GF-D8 (cell line): ENCODE data around the gene EHBP1L1.

Experiments used
- DNase-seq: peaks from one replicate; lab custom pipeline; 2025; lab: John Stamatoyannopoulos, UW

Gene EHBP1L1

DNA sequence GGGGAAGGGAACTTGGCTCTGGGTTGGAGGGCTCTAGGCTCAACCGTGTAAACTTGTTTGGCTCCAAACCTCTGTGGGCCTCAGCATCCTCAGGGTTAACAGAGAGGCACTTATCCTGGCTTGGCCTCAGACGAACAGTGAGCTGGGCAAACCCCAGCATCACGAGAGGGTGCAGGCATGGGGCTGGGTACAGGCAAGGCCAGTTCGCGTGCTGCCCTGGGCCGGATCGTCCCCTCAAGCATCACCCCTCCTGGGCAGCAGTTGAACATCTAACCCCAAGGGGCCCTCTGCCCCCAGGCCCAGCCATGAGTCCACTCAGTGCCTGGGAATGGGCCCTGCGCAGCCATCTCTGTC, 1.9 kb downstream of the EHBP1L1 start:
- no peak for DNase-seq

DNA sequence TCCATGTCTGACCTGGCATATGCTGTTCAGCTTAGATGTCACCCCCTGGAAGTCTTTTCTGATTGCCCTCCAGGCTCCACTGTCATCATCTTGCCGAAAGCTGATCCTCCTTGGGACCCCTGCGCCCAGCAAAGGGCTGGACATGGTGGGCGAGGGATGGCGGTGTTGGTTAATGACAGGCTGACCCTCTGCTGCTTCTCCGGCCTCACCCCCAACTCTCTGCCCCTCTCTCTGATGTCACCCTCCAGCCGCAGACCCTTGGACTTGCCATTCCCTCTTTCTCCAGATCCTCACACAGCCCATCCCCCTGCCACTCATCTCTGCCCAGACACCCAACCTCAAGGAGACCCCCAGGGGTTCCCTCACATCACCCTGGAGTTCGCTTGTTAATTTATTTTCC, 2.3 kb downstream of the EHBP1L1 start:
- DNase-seq = no peak

DNA sequence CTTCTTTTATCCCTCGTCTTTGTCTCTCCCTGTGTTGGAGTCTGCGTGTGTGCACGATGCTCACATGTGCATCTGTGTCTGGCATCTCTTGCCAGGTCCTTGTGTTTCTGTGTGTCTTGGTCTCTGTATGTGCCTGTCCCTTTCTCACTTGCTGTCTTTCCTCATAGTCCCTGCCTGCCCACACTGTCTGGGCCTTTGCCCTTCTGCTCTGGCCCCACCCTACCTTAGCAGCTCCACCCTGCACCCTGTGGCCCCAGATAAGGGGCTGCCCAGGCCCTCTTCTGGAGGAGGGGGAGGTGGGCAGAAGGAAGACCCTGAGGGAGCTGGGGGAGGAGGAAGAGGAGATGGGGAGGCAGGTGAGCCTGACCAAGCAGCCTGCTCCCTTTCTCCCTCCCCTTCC, 2.8 kb downstream of the EHBP1L1 start:
- no peak for DNase-seq

DNA sequence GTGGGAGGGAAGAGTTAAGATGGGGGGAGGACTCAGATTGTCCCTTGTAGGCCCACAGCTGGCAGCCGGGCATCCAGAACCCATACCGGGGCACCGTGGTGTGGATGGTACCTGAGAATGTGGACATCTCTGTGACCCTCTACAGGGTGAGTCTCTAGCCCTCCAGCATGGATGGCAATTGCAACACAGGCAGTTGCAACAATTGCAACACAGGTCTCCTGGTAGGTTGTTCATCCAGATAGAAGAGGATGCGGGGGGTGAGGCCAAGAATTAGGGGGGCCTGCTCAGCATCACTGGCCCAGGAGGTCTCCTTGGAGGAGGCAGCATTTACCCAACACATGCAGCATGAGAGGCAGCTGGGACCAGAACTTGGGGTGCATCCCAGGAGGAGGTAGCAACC, 3.4 kb downstream of the EHBP1L1 start:
- no peak for DNase-seq

DNA sequence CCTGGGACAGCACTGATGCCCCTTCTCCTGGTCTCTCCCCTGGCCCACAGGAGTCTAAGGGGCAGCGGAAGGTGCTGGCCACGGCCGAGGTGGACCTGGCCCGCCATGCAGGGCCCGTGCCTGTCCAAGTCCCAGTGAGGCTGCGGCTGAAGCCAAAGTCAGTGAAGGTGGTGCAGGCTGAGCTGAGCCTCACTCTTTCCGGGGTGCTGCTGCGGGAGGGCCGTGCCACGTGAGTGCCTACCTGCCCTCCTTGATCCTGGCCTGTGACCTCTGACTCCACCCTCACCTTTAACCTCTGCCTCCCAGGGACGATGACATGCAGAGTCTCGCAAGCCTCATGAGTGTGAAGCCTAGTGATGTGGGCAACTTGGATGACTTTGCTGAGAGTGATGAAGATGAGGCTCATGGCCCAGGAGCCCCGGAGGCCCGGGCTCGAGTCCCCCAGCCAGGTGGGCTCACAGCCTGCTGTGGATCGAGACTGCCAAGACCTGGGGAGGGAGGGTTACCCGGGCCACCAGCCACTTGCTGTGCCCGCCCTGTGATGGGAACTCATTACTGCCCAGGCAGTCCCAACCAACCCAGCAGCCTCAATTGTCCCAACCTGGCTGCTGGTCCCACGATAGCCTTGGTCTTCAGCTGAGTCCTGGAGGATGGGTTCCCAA, 4.3 kb downstream of the EHBP1L1 start:
- DNase-seq = no peak

DNA sequence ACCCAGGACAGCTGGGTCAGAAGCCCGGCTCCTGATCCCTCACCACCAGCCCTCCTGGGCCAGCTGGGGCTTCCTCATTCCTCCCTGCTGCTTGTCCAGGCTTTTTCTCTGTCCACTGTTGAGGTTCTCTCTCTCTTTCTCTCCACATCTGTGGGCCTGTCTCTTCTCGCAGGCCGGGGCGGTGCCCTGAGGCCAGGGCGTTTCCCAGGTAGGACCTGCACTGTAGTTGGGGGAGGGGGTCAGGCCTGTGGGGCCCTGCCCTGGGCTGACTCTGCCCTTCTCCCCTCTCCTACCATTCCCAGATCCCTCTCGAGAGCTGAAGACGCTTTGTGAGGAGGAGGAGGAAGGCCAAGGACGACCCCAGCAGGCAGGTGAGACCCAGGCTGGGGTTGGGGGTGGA, 4.9 kb downstream of the EHBP1L1 start:
- DNase-seq = no peak

DNA sequence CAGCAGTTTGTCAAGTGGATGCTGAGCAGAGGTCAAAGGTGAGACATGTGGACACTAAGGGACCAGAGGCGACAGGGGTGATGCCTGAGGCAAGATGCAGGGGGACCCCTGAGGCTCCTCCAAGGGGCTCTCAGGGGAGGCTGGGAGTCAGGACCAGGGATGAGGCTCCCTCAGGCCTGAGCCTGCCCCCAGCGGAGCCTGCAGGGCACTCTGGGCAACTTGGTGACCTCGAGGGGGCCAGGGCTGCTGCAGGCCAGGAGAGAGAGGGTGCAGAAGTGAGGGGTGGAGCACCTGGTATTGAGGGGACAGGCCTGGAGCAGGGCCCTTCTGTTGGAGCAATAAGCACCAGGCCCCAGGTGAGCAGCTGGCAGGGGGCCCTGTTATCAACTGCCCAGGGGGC, 6.1 kb downstream of the EHBP1L1 start:
- DNase-seq = no peak

DNA sequence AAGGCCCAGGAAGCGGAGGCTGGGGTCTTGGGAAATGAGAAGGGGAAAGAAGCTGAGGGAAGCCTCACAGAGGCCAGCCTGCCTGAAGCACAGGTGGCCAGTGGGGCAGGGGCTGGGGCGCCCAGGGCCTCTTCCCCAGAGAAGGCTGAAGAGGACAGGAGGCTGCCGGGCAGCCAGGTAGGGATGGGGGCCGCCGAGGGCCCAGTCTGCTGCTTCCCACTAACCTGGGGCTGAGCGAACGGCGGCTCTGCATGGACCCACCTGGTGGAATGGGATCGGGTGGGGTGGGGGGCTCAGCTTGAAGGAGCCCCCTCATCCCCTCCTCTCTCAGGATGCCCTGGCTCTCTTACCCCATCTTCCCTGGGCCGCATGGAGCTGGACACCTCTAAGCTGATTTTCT, 7.7 kb downstream of the EHBP1L1 start:
- DNase-seq = no peak

DNA sequence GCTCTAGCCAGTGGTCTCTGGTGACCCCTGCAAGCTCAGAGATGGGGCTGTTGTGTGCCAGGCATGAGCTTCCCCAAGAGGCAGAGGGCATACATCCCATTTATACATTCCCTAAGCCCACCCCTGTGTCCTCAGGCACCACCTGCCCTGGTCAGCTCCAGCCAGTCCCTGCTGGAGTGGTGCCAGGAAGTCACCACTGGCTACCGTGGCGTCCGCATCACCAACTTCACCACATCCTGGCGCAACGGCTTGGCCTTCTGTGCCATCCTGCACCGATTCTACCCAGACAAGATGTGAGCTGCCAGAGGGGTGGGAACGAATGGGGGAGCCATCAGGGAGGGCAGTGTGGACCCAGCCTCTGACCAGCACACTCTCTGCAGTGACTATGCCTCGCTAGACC, 8.3 kb downstream of the EHBP1L1 start:
- DNase-seq = no peak

DNA sequence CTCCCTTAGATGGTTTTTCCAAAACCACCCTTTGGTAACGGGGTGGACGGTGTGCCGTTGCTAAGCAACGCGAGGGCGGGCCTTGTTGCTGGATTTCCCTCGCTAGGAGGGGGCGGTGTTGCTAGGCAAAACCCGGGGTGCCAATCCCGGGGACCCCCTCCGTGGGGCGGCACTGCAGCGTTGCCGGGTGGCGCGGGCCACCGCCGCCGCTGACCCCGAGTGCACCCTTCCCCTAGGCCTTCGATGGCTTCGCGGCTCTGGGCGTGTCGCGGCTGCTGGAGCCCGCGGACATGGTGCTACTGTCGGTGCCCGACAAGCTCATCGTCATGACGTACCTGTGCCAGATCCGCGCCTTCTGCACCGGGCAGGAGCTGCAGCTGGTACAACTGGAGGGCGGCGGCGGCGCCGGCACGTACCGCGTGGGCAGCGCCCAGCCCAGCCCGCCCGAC, 8.9 kb downstream of the EHBP1L1 start:
- DNase-seq = no peak

DNA sequence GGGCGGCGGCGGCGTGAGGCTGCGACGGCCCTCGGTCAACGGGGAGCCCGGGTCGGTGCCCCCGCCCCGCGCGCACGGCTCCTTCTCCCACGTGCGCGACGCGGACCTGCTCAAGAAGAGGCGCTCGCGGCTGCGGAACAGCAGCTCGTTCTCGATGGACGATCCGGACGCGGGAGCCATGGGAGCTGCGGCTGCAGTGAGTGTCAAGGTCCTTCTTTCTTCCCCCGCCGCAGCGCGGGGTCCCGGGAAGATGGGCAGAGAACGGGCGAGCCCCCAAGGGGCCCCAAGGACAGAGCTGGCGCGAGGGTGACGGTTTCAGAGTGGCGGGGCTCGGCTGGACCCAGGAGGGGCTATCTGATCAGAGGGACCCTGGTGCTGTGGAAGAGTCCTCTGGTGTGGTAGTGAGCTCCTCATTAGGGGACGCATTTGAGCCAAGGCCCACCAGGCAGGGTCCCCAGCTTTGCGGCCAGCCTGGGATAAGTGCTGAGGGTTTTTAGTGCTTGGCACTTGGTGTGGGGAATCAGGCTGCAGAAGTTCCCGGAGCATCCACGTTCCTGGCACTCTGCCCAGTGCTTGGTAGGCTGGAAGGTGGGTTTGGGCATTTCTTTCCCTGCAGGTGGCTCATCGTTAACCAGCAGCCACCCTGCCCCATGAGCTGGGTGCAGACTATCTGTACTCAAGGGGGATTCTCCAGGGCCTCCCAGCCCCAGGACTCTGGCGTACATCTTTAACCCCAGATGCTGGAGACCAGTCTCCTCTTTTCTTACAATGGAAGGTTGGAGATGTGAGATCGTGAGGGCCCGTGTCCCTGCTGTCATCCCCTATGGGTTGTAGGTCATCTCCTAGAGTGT, 9.8 kb downstream of the EHBP1L1 start:
- no peak for DNase-seq

DNA sequence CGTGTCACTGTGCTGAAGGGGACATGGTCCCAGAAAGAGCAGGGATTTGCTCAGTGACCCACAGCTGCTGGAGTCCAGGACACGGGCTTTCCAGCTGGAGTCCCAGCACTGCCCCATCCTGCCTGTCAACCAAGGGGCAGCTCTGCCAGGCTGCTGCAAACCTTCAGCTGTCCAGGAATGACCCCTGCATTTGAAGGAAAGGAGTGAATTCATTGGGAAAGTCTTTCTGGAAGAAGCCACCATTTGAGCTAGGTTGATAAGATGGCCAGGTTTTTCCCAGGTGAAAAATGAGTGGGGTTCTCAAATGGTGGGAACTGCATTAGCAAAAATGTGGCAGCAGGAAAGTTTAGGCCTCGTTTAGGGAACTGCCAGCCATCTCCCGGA, 10.4 kb downstream of the EHBP1L1 start:
- DNase-seq = no peak

DNA sequence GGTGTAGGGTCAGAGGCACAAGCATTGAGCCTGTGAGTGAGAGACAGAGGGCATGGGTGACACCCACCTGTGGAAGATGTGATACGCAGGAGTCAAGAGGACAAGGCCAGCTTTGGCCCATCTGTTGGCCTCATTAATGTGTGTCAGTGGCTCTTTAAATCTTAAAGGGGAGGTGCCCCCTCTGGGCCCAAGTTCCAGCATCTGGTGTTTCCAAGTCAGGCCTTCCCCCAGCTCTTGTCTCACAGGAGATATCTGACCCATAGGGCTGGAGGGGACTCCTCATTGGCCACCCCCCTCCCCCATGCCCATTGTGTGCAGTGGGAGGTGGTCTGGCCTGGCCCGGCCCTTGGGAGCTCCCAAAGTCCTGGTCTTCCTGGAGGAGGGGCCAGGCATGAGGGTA, 10.8 kb downstream of the EHBP1L1 start:
- no peak for DNase-seq

DNA sequence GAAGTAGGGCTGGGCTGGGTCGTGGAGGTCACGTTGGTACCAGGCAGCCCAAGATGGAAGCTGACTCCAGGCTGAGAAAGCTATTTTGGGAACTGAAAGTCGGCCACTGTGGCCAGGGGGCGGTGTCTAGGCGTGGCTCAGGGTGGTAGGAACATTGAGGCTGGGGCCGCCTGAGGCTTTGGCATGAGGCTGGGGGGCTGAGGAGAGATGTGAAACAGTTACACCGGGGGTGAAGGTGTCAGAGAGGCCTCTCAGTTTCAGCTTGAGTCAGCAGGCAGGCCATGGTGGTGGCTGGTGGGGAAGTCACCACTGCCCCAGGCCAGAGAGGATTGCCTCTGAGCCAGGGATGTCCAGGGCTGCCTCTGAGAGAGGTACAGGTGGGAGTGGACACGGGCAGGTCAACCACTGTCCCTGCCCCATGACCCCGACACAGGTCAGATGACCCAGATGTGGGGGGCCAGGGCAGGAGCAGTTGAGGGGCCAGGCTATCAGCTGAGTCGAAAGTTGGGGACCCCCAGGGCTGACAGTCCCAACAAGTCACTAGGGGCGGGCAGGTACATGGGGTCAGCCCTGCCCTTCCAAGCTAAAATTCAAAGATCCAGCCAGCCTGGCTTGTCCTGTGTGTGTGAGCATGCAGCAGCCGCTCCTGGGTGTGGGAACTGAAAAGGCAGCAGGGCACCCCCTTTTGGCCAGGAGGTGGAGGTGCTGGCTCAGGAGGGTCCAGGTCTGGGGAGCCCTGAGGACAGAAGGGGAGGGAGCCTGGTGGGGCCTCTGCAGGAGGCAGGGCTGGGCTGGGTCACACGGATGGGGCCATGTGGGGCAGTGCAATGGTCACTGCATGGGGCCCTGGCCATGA, 12.6 kb downstream of the EHBP1L1 start:
- peak; percentile 32 for DNase-seq

DNA sequence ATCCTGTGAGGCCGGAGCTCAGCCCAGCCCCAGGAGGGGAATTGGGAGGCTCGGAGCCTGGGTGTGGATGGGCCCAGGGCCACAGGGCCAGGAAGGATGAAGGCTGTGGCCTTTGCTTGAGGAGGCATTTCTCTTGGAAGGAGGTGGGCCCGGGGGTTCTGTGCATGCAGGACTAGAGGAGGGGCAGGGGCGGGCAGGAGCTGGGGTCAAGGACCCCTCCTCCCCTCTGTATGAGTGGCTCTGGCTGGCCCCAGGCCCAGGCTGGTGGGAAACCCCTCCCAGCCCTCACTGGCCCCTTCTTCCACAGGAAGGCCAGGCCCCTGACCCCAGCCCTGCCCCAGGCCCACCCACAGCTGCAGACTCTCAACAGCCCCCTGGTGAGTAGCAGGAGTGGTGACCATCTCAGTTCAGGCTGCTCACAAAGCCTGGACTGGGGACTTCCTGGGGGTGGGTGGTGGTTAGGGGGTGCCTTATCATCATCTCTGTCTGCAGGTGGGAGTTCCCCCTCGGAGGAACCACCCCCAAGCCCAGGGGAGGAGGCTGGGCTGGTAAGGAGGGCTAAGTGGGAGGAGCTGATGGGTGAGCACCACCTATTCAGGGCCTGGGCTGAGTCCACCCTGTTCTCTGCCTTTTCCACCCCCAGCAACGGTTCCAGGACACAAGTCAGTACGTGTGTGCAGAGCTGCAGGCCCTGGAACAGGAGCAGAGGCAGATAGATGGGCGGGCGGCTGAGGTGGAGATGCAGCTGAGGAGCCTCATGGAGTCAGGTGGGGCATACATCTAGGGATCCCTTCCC, 13.8 kb downstream of the EHBP1L1 start:
- no peak for DNase-seq

DNA sequence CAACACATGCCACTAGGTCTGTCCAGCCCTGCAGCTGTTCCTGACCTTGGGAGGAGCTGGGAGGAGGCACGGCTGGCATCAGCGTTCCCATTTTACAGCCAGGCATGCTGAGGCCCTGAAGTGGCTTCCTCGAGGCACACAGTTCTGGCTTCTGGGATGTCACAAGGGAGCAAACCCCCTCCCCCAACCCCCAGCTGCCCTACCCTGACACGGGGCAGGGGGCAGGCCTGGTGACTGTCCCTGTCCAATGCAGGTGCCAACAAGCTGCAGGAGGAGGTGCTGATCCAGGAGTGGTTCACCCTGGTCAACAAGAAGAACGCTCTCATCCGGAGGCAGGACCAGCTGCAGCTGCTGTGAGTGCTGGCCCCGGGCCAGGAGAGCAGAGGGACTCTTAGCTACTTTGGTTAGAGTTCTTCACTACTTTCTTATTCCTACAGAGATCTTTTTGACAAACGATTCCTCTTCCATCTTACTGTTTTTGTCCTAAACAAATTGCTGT, 14.4 kb downstream of the EHBP1L1 start:
- DNase-seq = no peak

DNA sequence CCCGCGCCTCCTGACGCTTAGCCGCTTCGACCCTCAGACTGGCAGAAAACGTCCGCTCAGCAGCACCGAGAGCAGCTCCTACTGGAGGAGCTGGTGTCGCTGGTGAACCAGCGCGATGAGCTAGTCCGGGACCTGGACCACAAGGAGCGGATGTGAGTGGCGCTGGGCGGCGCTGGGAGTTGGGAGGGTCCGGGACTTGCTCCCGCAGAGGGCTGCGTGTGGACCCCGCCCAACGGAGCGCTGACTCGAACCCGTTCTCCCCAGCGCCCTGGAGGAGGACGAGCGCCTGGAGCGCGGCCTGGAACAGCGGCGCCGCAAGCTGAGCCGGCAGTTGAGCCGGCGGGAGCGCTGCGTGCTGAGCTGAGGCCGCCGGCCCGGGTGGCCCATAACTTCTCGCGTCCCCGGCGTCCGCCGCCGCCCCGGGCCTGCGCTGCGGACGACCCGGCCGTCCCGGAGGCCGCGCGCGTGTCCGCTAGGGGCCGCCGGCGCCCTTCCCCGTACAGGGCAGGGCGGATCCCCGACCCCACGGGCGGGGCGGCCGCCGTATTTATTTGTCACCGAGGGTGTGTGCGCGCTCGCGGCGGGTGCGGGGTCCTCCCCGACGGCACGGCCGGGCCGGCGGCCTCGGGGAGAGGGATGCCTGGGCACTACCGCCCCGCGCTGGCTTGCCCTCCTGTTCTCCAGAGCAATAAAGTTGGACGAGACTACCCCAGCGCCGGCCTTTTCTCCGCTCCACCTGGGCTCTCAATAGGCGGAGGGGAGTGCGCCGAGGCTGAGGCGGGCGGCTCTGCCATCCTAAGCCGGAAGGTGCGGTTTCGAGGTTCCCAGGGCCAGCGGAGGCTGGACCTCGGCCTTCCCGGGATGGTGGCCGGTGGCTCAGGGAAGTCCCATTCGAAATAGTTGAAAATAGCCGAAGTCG, 16.3 kb downstream of the EHBP1L1 start:
- DNase-seq = no peak

DNA sequence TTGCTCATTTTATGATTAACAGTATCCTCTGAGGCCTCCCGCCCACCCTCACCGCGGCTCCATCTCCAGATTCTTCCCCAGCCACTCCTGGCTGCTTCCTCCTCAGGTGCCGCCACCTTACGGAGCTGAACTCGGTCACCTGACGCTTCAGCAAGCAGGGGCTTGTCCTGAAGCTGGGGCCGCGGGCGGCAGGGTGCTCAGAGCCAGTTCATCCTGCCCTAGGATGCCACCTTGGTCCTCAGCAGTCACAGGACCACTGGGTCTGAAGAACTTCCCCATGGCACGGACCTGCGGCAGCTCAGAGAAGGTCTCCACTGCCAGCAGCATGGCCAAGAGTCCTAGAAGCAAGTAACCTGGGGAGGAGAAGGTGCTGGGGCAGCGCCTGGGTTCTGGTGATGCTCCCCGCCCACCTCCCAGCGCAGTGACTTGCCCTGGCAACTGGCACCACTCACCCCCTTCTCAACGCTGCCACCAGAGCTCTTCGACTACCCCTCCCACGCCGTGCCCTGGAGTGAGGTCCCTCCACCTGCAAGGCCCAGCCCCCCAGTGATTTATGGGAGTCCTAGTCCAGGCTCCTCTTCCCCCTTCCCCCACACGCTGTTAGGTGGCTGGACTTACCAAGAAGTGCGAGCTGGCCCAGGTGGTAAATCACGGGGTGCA, 17.1 kb downstream of the EHBP1L1 start:
- DNase-seq = no peak

DNA sequence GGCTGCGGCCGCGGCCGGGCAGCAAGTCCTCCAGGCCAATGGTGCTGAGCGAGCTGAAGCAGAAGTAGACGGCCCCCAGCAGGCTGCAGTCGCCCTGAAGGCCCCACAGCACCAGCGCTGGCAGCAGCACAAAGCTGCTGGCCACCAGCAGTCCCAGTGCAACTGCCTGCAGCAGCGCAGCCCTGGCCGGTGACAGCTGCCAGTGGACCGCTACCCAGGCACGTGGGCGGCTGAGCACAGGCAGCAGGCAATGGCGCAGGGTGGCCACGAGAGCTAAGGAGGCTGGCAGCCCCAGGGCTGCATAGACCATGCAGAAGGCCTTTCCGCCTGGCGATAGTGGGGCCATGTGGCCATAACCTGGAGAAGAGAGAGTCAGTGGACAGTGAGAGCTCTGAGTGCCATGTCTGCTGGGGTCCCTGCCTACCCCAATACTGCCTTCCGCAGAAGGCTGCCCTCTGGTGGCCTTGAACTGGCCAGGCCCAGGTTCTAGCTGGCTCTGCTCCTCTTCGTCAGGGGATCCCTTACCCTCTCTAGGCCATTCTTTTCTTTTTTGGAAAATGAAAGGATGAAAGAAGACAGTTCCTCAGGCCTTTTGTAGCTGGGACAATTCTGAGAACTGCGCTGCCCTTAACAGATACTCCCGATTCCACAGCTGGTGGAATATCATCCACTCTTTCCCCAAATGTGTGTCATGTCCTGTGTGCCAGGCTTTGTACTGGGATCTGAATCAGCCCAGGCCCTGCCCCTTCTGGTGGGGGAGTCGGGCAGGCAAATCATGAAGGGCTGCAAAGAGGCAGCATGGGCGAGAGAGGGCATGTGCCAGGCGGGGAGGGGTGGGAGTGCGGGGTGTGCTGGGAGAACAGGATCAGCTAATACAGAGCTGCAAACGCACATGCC, 17.9 kb downstream of the EHBP1L1 start:
- no peak for DNase-seq
